ENCODE data around the gene NUDC.
"Not testable (repeated sequence)": the region's sequence is repeated elsewhere in the genome, so short reads cannot be mapped to it uniquely, and the experiment has no call there.

The NUDC gene

GRCh38 chr1:26921540-26922430 is at the start of gene NUDC:
Gene NUDC, plus strand, starts transcription at chr1:26921743. Its CDS starts 106 bp downstream, at chr1:26921849.
- DNase-seq (ENCODE audit: insufficient read length, low spot score): peak; percentile 93
- peak; percentile 97 for FAIRE-seq

GRCh38 chr1:26873097-26873496 is 48.4 kb upstream of the NUDC start:
- not testable (repeated sequence) for FAIRE-seq

GRCh38 chr1:26874896-26875295 is 46.6 kb upstream of the NUDC start:
- DNase-seq (ENCODE audit: insufficient read length, low spot score) (no peak), FAIRE-seq (no peak)

More at GRCh38 chr1:26873097-26873496, 48.4 kb upstream of the NUDC start:
- not testable (repeated sequence) for DNase-seq (ENCODE audit: insufficient read length, low spot score)

- no peak for FAIRE-seq
- DNase-seq (ENCODE audit: insufficient read length, low spot score): no peak
Measured at GRCh38 chr1:26877326-26877725, 44.2 kb upstream of the NUDC start.

- no peak for DNase-seq (ENCODE audit: insufficient read length, low spot score)
- FAIRE-seq: no peak
Measured at GRCh38 chr1:26879793-26880192, 41.8 kb upstream of the NUDC start.

GRCh38 chr1:26881611-26882010 is 39.9 kb upstream of the NUDC start:
- not testable (repeated sequence) for FAIRE-seq; DNase-seq (ENCODE audit: insufficient read length, low spot score)

GRCh38 chr1:26882696-26883463 is 38.7 kb upstream of the NUDC start:
- DNase-seq (ENCODE audit: insufficient read length, low spot score): no peak
- no peak for FAIRE-seq

- FAIRE-seq: no peak
- DNase-seq (ENCODE audit: insufficient read length, low spot score): no peak
Measured at GRCh38 chr1:26887125-26887524, 34.4 kb upstream of the NUDC start.

- DNase-seq (ENCODE audit: insufficient read length, low spot score): no peak
- no peak for FAIRE-seq
Measured at GRCh38 chr1:26888231-26888630, 33.3 kb upstream of the NUDC start.

GRCh38 chr1:26889551-26890466 is 31.7 kb upstream of the NUDC start, which contains the start of gene GPN2:
Gene GPN2, minus strand, starts transcription at chr1:26890283. Its CDS starts 187 bp downstream, at chr1:26890096.
- peak; percentile 82 for DNase-seq (ENCODE audit: insufficient read length, low spot score)
- FAIRE-seq: peak; percentile 89

- FAIRE-seq (no peak), DNase-seq (ENCODE audit: insufficient read length, low spot score) (no peak)
Measured at GRCh38 chr1:26890467-26890796, 31.1 kb upstream of the NUDC start.

GRCh38 chr1:26894263-26894662 is 27.3 kb upstream of the NUDC start:
- FAIRE-seq (no peak), DNase-seq (ENCODE audit: insufficient read length, low spot score) (no peak)

GRCh38 chr1:26897351-26897750 is 24.2 kb upstream of the NUDC start:
- no peak for FAIRE-seq
- no peak for DNase-seq (ENCODE audit: insufficient read length, low spot score)

- DNase-seq (ENCODE audit: insufficient read length, low spot score): peak; percentile 87
- peak; percentile 78 for FAIRE-seq
Measured at GRCh38 chr1:26900001-26900814, 21.3 kb upstream of the NUDC start, which contains the start of gene GPATCH3. Gene GPATCH3, minus strand, starts transcription at chr1:26900467. Its CDS starts 25 bp downstream, at chr1:26900442.

- DNase-seq (ENCODE audit: insufficient read length, low spot score) (no peak), FAIRE-seq (no peak)
Measured at GRCh38 chr1:26900815-26901511, 20.6 kb upstream of the NUDC start.

- FAIRE-seq: no peak
- DNase-seq (ENCODE audit: insufficient read length, low spot score): peak; percentile 53
Measured at GRCh38 chr1:26907071-26907917, 14.2 kb upstream of the NUDC start.

- FAIRE-seq (no peak), DNase-seq (ENCODE audit: insufficient read length, low spot score) (no peak)
Measured at GRCh38 chr1:26909951-26910342, 11.6 kb upstream of the NUDC start.
